ENCODE measurements around the gene ARID4B. TPM values are rescaled to one million over a fixed set of nuclear protein-coding genes. Genes with fewer than 3 reads are reported as not detected.

ARID4B gene
- total and polyA plus RNA-seq, 8 donors: 29.0 to 57.9 (median 49.9) TPM

- Histone ChIP-seq H3K4me1 (peaks cover 33 to 66% of the 10 kb centered on the region in 2 donors), H3K9me3 (no peaks in the 10 kb centered on the region), H3K36me3 (no peaks in the 10 kb centered on the region), H3K27me3 (no peaks in the 10 kb centered on the region), H3K4me3 (peak overlapping the region; percentile 58 to 99), H3K27ac (peak overlapping the region; percentile 93 to 97)
- intact Hi-C loops (cut with DNase I): no loop called here
- TF ChIP-seq, protein P1, sequence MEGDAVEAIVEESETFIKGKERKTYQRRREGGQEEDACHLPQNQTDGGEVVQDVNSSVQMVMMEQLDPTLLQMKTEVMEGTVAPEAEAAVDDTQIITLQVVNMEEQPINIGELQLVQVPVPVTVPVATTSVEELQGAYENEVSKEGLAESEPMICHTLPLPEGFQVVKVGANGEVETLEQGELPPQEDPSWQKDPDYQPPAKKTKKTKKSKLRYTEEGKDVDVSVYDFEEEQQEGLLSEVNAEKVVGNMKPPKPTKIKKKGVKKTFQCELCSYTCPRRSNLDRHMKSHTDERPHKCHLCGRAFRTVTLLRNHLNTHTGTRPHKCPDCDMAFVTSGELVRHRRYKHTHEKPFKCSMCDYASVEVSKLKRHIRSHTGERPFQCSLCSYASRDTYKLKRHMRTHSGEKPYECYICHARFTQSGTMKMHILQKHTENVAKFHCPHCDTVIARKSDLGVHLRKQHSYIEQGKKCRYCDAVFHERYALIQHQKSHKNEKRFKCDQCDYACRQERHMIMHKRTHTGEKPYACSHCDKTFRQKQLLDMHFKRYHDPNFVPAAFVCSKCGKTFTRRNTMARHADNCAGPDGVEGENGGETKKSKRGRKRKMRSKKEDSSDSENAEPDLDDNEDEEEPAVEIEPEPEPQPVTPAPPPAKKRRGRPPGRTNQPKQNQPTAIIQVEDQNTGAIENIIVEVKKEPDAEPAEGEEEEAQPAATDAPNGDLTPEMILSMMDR (IDR thresholded peaks at IDR 0.05): no peak
- DNase-seq: peak in 3 of 4 donors; percentile 35 to 51 (median 41)
- peak; percentile 3 for ATAC-seq
These were observed 1.3 kb upstream of the ARID4B start for GRCh38 chr1:235329139-235329902.

DNA sequence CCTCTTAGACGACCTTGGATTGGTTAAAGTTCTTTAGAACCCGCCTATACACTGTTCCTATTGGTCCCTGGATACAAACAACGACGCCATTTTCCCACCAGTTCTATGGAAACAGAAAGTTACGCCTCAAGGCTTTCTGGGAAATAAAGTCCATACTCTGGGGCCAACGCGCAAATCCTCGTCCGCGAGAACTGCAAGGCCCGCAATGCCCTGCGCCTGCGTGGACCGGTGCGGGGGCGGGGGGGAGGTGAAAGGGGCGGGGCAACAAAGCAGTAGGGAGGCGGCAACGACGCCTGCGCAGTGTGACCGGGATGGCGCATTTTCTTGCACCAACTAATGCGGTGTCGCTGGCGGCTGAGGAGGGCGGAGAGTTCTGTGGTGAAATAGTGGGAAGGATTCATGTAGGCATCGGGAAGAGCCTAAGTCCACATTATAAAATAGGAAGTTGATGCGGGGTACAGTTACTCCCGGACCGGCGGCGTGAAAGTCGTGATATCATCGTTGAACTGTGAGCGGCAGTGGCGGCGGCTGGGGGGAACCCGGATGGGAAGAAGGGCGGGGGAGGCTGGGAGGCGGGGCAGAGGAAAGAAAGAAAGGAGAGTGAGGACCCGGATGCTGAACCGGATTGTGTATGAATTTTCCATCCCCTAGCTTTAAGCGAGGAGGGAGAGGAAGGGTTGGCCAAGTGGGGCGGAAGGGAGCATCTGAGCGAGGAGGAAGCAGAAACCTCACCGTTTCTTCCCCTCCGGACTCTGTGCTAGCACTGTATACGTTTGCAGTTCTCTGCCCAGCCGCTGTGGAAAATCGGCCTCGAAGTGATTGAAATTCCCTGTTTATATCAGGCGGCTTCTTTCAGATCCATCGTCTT, 526 bp upstream of the ARID4B start, which contains the start of gene GGPS1:
TSS of gene GGPS1 (plus strand) at position 300 of the 868 bp plus-strand sequence. CDS start 6,695 bp downstream, outside the sequence.
- Histone ChIP-seq H3K4me1 (peaks cover 33 to 70% of the 10 kb centered on the region in 2 donors), H3K4me3 (peak within 1 kb of the TSS; percentile 85 to 99), H3K9me3 (no peaks in the 10 kb centered on the region), H3K27me3 (no peaks in the 10 kb centered on the region), H3K36me3 (no peaks in the 10 kb centered on the region), H3K27ac (peak within 1 kb of the TSS; percentile 96 to 97)
- ATAC-seq: peak; percentile 90
- DNase-seq: peak; percentile 98 to 99 (median 98)
- TF ChIP-seq, protein P1 (IDR thresholded peaks at IDR 0.05): peak in 1 of 2 donors; percentile 28
- intact Hi-C loops (cut with DNase I): no loop called here

DNA sequence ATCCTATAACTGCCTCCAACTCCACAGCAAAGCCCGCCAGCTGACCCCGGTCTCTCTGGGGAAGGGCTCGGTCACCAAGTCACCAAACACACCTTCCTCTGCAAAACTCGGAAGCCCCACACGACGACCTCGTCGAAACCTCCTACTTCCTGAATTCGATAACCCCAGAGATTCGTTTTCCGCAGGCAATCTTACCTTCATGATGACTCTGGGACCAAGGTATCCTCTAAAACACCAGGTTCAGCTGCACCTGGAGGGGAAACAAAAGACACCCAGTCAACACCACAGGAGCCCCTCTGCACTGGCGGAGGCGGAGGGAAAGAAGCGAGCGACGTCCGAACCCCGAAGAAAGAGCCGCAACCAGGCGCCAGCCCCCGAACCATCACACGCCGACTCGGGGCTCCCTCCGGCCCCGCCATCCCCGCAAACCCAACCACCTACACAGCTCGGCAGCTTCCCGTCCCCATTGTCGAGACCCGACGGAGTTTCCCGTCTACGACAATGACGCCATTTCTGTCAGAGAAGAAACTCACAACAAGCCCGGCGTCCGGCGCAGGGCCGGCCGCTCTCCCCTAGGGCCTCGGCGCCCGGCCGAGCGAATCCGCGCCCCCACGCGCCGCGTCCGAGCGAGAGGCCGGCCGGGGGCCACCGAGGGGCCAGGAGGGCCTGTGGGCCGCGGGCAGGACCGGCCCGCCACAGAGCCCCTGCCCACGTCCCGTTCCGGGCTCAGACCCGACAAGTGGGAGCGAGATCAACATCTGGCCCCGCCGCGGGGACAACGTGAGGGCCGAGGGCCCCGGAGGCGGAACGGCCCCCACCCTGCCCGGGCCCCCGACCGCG, 1.0 kb downstream of the ARID4B start:
- H3K36me3 ChIP-seq: no peaks in the 10 kb centered on the region
- H3K4me1 ChIP-seq: peaks cover 33 to 68% of the 10 kb centered on the region in 2 donors
- intact Hi-C loops (cut with DNase I): no loop called here
- DNase-seq (peak; percentile 37 to 87 (median 47)), ATAC-seq (peak; percentile 0)
- H3K27me3 ChIP-seq: no peaks in the 10 kb centered on the region
- TF ChIP-seq, protein P1 (IDR thresholded peaks at IDR 0.05): no peak
- H3K4me3 ChIP-seq: peak overlapping the region; percentile 85 to 99
- H3K27ac ChIP-seq: peak overlapping the region; percentile 96 to 97
- no peaks in the 10 kb centered on the region for H3K9me3 ChIP-seq

DNA sequence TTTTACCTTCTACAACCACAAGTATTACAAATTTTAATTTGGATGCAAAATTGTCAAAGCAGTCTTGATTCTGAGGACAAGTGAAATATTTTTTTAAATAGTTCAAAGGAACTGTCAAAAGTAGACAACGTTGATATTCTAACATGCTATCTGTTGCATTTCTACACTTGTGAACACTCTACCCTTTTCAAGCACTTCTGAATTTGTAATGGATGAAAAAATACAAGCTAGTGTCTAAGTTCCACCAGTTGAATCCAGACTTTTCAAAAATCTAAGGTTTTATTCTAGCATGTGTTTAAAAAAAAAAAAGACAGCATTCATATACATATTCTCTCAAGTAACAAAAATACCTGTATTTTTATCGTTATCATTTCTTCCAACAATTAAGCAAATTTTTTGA, 2.1 kb downstream of the ARID4B start:
- Histone ChIP-seq H3K4me1 (peaks cover 27 to 61% of the 10 kb centered on the region in 2 donors), H3K4me3 (peak overlapping the region in 1 of 2 donors; percentile 99)

More for the DNA sequence above, 2.1 kb downstream of the ARID4B start:
- intact Hi-C loops (cut with DNase I): no loop called here
- no peaks in the 10 kb centered on the region for H3K27me3 ChIP-seq
- no peak for ATAC-seq
- TF ChIP-seq, protein P1 (IDR thresholded peaks at IDR 0.05): no peak
- H3K36me3 ChIP-seq: no peaks in the 10 kb centered on the region
- no peak overlapping the region for H3K27ac ChIP-seq
- DNase-seq: no peak
- H3K9me3 ChIP-seq: no peaks in the 10 kb centered on the region

Measured in left lung (tissue), 10 donors.